HG03095 (cell line): Measurements from ENCODE around the gene DTX1.

Experiments
- ATAC-seq: cut with Tn5 transposase; IDR thresholded peaks from one replicate; pipeline ENCODE4 v1.9.1; 2021; ENCODE audit warnings: moderate library complexity; ENCODE audit not compliant: unreplicated experiment

The DTX1 gene

GRCh38 chr12:113056631-113057488 is at the start of gene DTX1:
DTX1 (plus strand) TSS chr12:113056730; CDS start chr12:113058193, 1,463 bp downstream.
- no peak for ATAC-seq

- no peak for ATAC-seq
Observed at GRCh38 chr12:113007166-113007565, 49.4 kb upstream of the DTX1 start.

- no peak for ATAC-seq
Observed at GRCh38 chr12:113010701-113011100, 45.8 kb upstream of the DTX1 start.

GRCh38 chr12:113014565-113014964 is 42.0 kb upstream of the DTX1 start:
- ATAC-seq, result no peak

- ATAC-seq, result no peak
Observed at GRCh38 chr12:113016796-113017195, 39.7 kb upstream of the DTX1 start.

GRCh38 chr12:113019025-113019424 is 37.5 kb upstream of the DTX1 start:
- no peak for ATAC-seq

GRCh38 chr12:113021500-113021899 is 35.0 kb upstream of the DTX1 start:
- no peak for ATAC-seq

- ATAC-seq, result no peak
Observed at GRCh38 chr12:113022563-113023297, 33.8 kb upstream of the DTX1 start.

GRCh38 chr12:113027726-113028125 is 28.8 kb upstream of the DTX1 start:
- ATAC-seq, result no peak

- no peak for ATAC-seq
Observed at GRCh38 chr12:113030875-113031525, 25.5 kb upstream of the DTX1 start.

GRCh38 chr12:113039911-113040445 is 16.6 kb upstream of the DTX1 start:
- ATAC-seq, result no peak

GRCh38 chr12:113040722-113041171 is 15.8 kb upstream of the DTX1 start:
- ATAC-seq, result no peak

- ATAC-seq, result no peak
Observed at GRCh38 chr12:113041560-113041959, 15.0 kb upstream of the DTX1 start.

GRCh38 chr12:113043240-113043639 is 13.3 kb upstream of the DTX1 start:
- ATAC-seq, result no peak

- ATAC-seq, result no peak
Observed at GRCh38 chr12:113044516-113044915, 12.0 kb upstream of the DTX1 start.

- no peak for ATAC-seq
Observed at GRCh38 chr12:113048716-113049127, 7.8 kb upstream of the DTX1 start.

GRCh38 chr12:113049976-113050742 is 6.4 kb upstream of the DTX1 start:
- ATAC-seq, result no peak

- no peak for ATAC-seq
Observed at GRCh38 chr12:113050795-113051194, 5.7 kb upstream of the DTX1 start.

- no peak for ATAC-seq
Observed at GRCh38 chr12:113051759-113052158, 4.8 kb upstream of the DTX1 start.

- ATAC-seq, result no peak
Observed at GRCh38 chr12:113052326-113052725, 4.2 kb upstream of the DTX1 start.
